Epidermal melanocyte (primary cell): Measurements from ENCODE around the gene HYKK.
A peak's percentile ranks its signal among the peaks of the same experiment; 100 is the strongest.
"Not testable (repeated sequence)": the region's sequence is repeated elsewhere in the genome, so short reads cannot be mapped to it uniquely, and the experiment has no call there.

Experiments used
- DNase-seq: peaks from one replicate; pipeline ENCODE4 v3.0.0; 2011; ENCODE audit warnings: low spot score; ENCODE audit not compliant: insufficient read length

The HYKK gene

GRCh38 chr15:78540141-78540870, 32.9 kb downstream of the HYKK start, which contains the start of gene PSMA4:
Gene PSMA4 (plus strand): TSS chr15:78540444. CDS start chr15:78541928, 1,484 bp downstream.
- DNase-seq, result peak; percentile 77

DNA sequence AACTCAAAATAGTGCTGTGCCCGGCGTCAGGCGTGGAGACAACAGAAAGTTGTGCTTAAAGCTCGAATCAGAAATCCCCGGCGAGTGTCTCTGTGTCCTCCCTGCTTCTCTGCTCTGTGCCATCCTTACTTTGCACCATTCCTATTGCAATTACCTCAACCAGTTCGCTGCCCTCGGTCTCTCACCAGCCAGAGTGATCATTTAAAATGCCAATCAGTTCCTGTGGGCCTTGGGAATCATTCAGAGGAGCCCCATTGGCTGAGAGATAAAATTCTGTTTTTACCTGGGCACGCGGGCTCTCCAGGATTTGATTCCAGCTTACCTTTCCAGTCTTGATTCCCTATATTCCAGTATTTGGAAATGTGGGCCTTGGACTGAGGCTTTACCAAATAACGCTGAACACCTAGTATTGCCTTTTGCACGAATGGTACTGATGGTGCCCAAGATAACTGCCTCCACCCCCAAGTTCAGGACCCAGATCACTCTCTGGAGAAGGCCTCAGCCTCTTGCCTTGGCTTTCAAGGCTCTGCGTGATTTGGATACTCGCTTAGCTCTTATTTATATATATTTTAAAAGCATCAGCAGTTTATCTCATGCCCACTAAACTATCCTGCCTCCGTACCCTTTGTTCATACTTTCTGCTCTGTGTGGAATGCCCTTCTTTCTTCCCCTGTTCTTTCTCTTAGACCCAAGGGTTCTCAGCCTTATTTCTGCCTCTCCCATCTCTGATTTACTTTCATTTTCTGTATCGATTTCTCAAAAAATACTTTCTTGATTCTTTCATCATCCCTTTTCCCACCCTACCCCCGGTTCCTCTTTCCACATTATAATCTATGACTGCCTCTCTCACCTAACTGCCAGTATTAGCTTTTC, 33.7 kb downstream of the HYKK start:
- no peak for DNase-seq

GRCh38 chr15:78541744-78542034, 34.3 kb downstream of the HYKK start:
- no peak for DNase-seq

- no peak for DNase-seq
These were observed 35.3 kb downstream of the HYKK start for GRCh38 chr15:78542647-78543046.

- no peak for DNase-seq
These were observed 42.8 kb downstream of the HYKK start for GRCh38 chr15:78550194-78550593.

DNA sequence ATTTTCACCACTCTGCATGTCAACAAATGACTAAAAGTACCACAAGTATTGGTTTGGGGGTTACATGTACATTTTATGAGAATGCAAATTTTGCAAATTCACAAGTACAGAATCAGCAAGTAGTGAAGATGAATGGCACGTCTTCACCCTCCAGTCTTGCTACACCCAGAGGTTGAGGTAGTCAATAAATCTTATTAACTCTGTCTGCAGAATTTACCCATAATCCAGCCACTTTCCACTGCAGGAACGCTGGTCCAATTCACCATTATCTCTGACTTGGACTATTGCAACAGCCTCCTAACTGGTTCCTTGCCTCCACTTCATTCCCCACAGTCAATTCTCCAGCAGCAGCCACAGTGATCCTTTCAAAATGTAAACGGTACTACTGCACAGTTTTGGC, 43.4 kb downstream of the HYKK start:
- no peak for DNase-seq

GRCh38 chr15:78551902-78552301, 44.5 kb downstream of the HYKK start:
- no peak for DNase-seq

DNA sequence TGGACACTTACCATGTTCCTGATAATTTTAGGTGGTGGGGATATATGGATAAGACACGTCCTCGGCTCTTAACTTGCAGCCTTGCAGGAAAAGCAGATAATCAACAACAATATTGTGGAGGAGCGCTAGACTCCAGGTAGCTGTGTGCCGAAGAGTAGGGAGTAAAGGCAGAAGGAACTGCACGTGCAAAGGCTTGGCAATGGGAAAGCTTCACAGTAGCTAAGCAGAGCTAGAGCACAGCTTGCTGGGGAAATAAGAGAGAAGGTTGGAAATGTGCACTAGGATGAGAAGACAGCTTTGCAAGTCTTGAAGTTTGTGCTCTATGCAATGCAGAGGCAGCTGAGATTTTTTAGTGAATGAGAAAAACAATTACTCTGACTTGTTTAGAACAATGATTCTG, 45.2 kb downstream of the HYKK start:
- no peak for DNase-seq

GRCh38 chr15:78560201-78560600, 52.8 kb downstream of the HYKK start:
- not testable (repeated sequence) for DNase-seq

- DNase-seq, result no peak
These were observed 54.1 kb downstream of the HYKK start for GRCh38 chr15:78561490-78561889.

- DNase-seq, result no peak
These were observed 55.7 kb downstream of the HYKK start for GRCh38 chr15:78563092-78563491.

DNA sequence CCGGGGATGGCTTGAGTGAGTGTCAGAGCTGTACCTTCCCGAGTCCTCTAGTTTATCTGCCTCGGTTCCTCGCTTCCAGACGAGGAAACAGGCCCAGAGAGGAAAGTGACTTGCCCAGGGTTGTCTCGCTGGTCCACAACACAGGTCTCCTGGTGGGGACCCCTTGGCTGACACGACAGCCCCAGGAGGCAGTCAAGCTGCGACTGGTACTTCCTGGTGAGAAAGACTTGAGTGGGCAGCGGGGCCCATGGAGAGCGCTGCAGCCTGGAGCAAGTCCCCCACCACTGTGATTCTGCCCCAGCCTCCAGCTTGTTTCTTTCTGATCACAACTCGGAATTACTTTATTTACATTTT, 57.3 kb downstream of the HYKK start:
- DNase-seq, result no peak

DNA sequence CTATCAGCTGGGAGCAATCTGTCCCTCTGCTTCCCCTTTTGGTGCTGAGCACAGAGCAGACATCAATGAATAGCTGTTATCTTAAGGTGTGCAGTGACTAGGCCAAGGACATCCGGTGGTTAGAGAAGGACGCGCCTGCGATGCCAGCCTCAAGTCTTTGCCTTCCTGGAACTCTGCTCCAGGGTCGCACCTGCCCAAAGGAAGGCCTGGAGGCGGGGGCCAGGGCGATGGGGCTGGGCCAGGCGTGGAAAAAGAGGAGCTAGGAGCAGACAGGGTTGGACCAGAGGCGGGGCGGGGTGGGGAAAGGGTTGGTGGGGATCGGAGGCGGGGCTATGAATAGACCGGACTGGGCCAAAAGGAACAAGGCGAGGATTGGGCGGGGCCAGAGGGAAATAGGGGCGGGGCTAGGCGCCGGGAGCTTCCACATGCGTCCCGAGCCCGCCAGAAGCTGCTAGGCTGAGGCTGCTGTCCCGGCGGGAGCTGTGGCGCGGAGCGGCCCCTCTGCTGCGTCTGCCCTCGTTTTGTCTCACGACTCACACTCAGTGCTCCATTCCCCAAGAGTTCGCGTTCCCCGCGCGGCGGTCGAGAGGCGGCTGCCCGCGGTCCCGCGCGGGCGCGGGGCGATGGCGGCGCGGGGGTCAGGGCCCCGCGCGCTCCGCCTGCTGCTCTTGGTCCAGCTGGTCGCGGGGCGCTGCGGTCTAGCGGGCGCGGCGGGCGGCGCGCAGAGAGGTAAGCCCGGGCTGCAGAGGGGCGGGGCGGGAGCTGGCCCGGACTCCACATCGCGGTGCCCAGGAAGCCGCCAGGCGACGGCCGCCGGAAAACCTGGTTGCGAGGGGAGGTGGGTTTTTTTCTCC, 57.9 kb downstream of the HYKK start, which contains the start of gene CHRNA5:
TSS of gene CHRNA5 (plus strand) at position 424 of the 854 bp plus-strand sequence. CDS start at position 624, 200 bp downstream.
- peak; percentile 50 for DNase-seq

- DNase-seq, result no peak
These were observed 58.8 kb downstream of the HYKK start for GRCh38 chr15:78565951-78566774.

GRCh38 chr15:78567531-78567930, 60.2 kb downstream of the HYKK start:
- DNase-seq, result no peak

DNA sequence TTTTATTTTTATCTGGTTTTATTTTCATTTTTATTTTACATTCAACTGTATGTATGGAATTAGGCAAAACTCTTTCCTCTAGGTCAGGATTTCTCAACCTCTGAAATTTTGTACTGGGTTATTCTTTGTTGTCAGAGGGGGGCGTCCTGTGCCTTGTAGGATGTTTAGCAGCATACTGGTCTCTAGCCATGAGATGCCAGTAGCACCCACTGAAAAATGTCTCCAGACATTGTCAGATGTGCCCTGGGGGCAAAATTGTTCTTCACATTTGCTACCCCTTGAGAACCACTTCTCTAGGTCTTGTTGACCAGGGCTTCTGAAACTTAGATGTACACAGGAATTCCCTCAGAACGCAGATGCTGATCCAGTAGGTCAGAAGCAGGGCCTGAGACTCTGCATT, 63.3 kb downstream of the HYKK start:
- DNase-seq, result no peak

- no peak for DNase-seq
These were observed 64.0 kb downstream of the HYKK start for GRCh38 chr15:78571382-78571781.

- DNase-seq, result no peak
These were observed 66.0 kb downstream of the HYKK start for GRCh38 chr15:78573416-78573815.

GRCh38 chr15:78574944-78575343, 67.6 kb downstream of the HYKK start:
- DNase-seq, result no peak
